T-helper 1 cell treated with Interleukin-12 subunit alpha and Interleukin-12 subunit beta and Interleukin-4 antibody, amounts not matched to agents 30 μg/mL and 1 μg/mL, for 36 hours (primary cell): ENCODE results near the gene CYP4F12.
"Not testable (repeated sequence)": the region's sequence is repeated elsewhere in the genome, so short reads cannot be mapped to it uniquely, and the experiment has no call there.

ENCODE experiments used
- H3K27ac Mint-ChIP-seq: one replicate; pipeline ENCODE4 v1.8.0; 2021; ENCODE audit warnings: mild to moderate bottlenecking, mixed read lengths
- H3K27me3 Mint-ChIP-seq: one replicate; pipeline ENCODE4 v1.8.0; 2021; ENCODE audit warnings: low read depth, mixed read lengths
- H3K36me3 Mint-ChIP-seq: one replicate; pipeline ENCODE4 v1.8.0; 2021; ENCODE audit warnings: low read depth, mixed read lengths
- H3K4me1 Mint-ChIP-seq: one replicate; pipeline ENCODE4 v1.8.0; 2021; ENCODE audit warnings: low read depth, mixed read lengths
- H3K4me3 Mint-ChIP-seq: one replicate; pipeline ENCODE4 v1.8.0; 2021; ENCODE audit warnings: mild to moderate bottlenecking, moderate library complexity, mixed read lengths
- H3K9me3 Mint-ChIP-seq: one replicate; pipeline ENCODE4 v1.8.0; 2021; ENCODE audit warnings: mixed read lengths

CYP4F12 gene

GRCh38 chr19:15671237-15671821, 1.6 kb upstream of the CYP4F12 start:
- Mint-ChIP-seq H3K36me3 (no peaks in the 10 kb centered on the region), H3K9me3 (no peaks in the 10 kb centered on the region), H3K4me1 (no peaks in the 10 kb centered on the region), H3K4me3 (no peak overlapping the region), H3K27ac (no peak overlapping the region), H3K27me3 (no peaks in the 10 kb centered on the region)

DNA sequence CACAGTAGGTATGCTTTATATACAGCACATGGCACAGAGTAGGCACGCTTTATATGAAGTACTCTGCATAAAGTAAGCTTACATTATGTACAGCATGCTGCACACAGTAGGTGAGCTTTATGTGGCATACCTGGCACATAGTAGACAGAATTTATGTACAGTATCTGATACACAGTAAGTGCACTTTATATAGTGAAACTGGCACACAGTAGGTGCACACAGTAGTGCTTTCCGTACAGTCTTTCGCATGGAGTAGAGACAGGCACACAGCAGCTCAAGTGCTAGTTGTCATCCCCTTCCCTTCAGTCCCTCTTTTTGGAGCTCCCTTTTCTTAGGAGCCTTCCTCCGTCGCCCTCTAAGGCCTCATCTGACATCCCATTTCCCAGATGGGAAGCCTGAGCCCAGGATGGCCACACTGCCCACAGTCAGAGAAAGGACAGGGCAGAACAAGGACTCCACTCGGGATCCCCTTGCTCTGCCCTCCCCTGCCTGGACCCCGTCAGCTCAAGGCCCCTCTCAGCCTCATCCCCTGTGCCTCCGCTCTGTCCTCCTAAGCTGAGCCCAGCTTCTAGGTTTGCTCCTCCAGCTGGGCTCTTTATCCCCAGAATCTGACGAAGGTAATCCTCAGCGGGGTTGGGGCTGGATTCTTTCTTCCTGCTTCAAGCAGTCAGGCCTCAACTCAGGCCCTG, 852 bp upstream of the CYP4F12 start:
- no peaks in the 10 kb centered on the region for H3K27me3 Mint-ChIP-seq
- no peaks in the 10 kb centered on the region for H3K9me3 Mint-ChIP-seq
- no peaks in the 10 kb centered on the region for H3K36me3 Mint-ChIP-seq
- H3K4me3 Mint-ChIP-seq: no peak overlapping the region
- no peak overlapping the region for H3K27ac Mint-ChIP-seq
- no peaks in the 10 kb centered on the region for H3K4me1 Mint-ChIP-seq

DNA sequence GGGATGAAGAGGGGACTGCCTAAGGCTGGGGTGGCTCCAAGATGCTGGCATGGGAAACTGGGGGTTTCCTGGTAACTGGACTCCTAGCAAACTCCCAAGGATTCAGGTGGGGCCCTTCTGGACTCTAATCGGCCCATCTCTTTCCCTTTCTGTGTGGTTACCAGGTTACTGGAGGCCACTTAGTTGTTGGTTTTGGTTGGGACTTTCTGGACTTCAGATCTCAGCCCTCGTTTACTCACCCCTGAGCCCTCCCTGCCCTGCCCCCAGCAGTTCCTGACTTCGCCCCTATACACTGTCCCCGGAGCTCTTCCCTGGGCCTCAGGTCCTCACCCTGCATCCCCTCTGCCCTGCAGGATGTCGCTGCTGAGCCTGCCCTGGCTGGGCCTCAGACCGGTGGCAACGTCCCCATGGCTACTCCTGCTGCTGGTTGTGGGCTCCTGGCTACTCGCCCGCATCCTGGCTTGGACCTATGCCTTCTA, 328 bp downstream of the CYP4F12 start:
- no peaks in the 10 kb centered on the region for H3K27me3 Mint-ChIP-seq
- peaks cover 8% of the 10 kb centered on the region for H3K9me3 Mint-ChIP-seq
- no peak overlapping the region for H3K4me3 Mint-ChIP-seq
- no peaks in the 10 kb centered on the region for H3K36me3 Mint-ChIP-seq
- no peak overlapping the region for H3K27ac Mint-ChIP-seq
- no peaks in the 10 kb centered on the region for H3K4me1 Mint-ChIP-seq

GRCh38 chr19:15675560-15675959, 2.7 kb downstream of the CYP4F12 start:
- Mint-ChIP-seq H3K9me3 (peaks cover 14% of the 10 kb centered on the region), H3K4me3 (no peak overlapping the region), H3K27me3 (no peaks in the 10 kb centered on the region), H3K36me3 (no peaks in the 10 kb centered on the region), H3K4me1 (no peaks in the 10 kb centered on the region), H3K27ac (no peak overlapping the region)

DNA sequence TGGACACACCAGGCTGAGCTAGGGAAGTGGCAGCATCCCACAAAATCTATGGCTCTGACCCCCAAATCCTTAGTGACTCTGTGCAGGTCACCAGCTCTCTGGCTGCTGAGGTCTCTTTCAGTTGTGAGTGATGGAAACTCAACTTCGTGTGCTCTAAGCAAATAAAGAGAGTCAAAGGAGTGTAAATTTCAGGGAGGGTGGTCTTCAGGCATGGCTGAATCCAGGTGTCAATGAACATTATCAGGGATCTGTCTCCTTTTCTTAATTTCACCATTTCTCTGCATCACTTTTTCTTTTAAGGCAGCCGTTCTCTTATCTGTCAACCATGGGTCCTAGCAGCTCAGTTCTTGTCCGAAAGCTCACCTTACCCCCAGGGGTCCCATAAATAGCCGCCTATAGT, 6.2 kb downstream of the CYP4F12 start:
- Mint-ChIP-seq H3K27ac (no peak overlapping the region), H3K36me3 (no peaks in the 10 kb centered on the region), H3K4me3 (no peak overlapping the region), H3K27me3 (no peaks in the 10 kb centered on the region), H3K4me1 (no peaks in the 10 kb centered on the region), H3K9me3 (peaks cover 14% of the 10 kb centered on the region)

DNA sequence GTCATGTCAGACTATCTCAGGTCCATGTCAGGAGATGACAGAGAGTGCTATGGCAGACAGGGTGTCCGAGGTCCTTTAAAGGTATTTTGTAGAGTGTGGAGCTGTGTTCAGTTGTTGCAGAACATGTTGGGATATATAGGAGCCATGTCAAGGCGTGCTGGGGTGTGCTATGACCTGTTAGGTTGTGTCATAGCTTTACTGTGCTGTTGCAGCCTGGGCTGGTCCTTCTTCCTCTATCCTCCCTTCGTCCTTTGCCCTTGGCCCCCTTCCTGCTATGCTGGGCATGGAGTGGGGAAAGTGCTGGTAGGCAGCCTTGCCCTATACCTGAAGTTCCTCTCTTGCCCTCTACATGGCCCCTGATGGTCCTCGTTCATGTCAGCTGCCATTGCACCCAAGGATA, 7.0 kb downstream of the CYP4F12 start:
- not testable (repeated sequence) for H3K36me3 Mint-ChIP-seq, H3K27ac Mint-ChIP-seq, H3K4me3 Mint-ChIP-seq, H3K4me1 Mint-ChIP-seq, H3K27me3 Mint-ChIP-seq
- H3K9me3 Mint-ChIP-seq: peaks cover 14% of the 10 kb centered on the region

DNA sequence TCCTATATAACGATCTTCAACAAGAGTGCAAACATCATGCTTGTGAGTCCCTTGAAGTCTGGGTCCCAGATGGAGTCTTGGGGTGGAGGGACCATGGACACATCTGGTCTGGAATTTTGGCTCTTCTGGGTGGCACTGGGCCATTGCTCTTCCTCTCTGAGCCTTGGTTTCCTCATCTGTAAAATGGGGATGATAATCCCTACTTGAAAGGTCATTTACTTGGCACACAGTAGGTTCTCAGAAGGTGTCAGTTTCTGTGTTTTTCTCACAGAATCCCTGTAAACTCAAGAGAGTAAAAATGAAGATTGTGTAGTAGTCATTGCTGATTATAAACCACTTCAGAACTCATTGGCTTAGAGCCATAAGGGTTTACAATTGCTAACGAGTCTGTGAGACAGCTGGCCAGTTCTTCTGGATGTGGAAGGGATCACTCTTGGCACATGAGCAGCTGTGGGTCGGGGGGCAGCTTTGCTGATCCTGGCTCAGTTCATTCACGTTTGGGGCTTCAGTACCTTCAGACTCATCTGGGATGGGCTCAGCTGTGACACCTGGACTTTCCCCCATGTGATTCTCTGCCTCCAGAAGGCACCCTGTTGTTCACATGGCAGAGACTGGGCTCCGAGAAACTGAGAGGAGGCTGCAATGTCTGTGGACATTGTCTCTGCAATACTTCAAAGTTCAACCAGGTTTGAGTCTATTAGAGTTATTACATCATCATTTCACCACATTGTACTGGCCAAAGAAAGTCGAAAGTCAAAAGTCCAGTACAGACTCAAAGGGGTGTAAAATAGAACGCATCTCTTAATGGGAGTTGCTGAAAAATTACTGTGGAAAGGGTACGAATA, 7.8 kb downstream of the CYP4F12 start:
- H3K27me3 Mint-ChIP-seq: no peaks in the 10 kb centered on the region
- no peak overlapping the region for H3K27ac Mint-ChIP-seq
- no peaks in the 10 kb centered on the region for H3K4me1 Mint-ChIP-seq

DNA sequence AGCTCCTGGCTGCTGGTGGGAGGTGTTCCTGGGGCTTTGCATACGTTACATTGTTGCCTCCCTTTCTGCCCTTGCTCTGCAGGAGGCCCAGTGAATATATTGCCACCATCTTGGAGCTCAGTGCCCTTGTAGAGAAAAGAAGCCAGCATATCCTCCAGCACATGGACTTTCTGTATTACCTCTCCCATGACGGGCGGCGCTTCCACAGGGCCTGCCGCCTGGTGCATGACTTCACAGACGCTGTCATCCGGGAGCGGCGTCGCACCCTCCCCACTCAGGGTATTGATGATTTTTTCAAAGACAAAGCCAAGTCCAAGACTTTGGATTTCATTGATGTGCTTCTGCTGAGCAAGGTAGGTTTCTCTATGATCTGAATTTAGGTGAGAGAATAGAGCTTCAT, 10.5 kb downstream of the CYP4F12 start:
- Mint-ChIP-seq H3K27ac (no peak overlapping the region), H3K27me3 (no peaks in the 10 kb centered on the region), H3K9me3 (peaks cover 6% of the 10 kb centered on the region), H3K4me1 (no peaks in the 10 kb centered on the region), H3K36me3 (no peaks in the 10 kb centered on the region), H3K4me3 (no peak overlapping the region)

More for the DNA sequence above, 7.8 kb downstream of the CYP4F12 start:
- Mint-ChIP-seq H3K36me3 (no peaks in the 10 kb centered on the region), H3K4me3 (no peak overlapping the region), H3K9me3 (peaks cover 14% of the 10 kb centered on the region)

DNA sequence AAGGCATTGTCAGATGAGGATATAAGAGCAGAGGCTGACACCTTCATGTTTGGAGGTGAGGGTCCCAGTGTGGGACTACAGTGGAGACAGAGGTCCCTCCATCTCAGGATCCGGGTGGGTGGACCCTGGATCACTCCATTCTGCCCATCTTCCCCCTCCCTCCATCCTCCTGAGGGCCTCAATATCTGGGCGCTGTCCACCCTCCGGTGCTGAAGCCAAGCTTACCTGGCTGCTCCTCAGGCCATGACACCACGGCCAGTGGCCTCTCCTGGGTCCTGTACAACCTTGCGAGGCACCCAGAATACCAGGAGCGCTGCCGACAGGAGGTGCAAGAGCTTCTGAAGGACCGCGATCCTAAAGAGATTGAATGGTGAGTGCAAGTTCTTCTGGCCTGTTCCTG, 11.9 kb downstream of the CYP4F12 start:
- no peaks in the 10 kb centered on the region for H3K27me3 Mint-ChIP-seq
- no peak overlapping the region for H3K27ac Mint-ChIP-seq
- no peaks in the 10 kb centered on the region for H3K9me3 Mint-ChIP-seq
- H3K36me3 Mint-ChIP-seq: no peaks in the 10 kb centered on the region
- H3K4me1 Mint-ChIP-seq: no peaks in the 10 kb centered on the region
- no peak overlapping the region for H3K4me3 Mint-ChIP-seq

DNA sequence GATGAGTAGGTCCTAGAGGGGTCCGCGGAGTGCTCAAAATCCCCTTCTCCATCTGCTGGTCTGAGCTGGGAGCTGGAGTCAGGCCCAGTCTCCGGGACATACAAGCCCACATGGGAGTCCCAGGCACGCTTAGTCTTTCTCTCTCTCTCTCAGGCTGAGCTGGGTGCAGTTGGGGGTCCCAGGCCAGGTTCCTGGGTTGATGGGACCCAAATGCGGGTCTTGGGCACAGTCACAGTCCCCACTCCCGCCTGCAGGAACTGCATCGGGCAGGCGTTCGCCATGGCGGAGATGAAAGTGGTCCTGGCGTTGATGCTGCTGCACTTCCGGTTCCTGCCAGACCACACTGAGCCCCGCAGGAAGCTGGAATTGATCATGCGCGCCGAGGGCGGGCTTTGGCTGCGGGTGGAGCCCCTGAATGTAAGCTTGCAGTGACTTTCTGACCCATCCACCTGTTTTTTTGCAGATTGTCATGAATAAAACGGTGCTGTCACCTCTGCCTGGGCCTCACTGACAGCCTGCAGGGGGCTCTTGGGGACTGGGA, 23.8 kb downstream of the CYP4F12 start:
- no peak overlapping the region for H3K27ac Mint-ChIP-seq
- no peaks in the 10 kb centered on the region for H3K36me3 Mint-ChIP-seq
- no peaks in the 10 kb centered on the region for H3K9me3 Mint-ChIP-seq
- H3K4me1 Mint-ChIP-seq: no peaks in the 10 kb centered on the region
- H3K27me3 Mint-ChIP-seq: peaks cover 4% of the 10 kb centered on the region
- H3K4me3 Mint-ChIP-seq: no peak overlapping the region

DNA sequence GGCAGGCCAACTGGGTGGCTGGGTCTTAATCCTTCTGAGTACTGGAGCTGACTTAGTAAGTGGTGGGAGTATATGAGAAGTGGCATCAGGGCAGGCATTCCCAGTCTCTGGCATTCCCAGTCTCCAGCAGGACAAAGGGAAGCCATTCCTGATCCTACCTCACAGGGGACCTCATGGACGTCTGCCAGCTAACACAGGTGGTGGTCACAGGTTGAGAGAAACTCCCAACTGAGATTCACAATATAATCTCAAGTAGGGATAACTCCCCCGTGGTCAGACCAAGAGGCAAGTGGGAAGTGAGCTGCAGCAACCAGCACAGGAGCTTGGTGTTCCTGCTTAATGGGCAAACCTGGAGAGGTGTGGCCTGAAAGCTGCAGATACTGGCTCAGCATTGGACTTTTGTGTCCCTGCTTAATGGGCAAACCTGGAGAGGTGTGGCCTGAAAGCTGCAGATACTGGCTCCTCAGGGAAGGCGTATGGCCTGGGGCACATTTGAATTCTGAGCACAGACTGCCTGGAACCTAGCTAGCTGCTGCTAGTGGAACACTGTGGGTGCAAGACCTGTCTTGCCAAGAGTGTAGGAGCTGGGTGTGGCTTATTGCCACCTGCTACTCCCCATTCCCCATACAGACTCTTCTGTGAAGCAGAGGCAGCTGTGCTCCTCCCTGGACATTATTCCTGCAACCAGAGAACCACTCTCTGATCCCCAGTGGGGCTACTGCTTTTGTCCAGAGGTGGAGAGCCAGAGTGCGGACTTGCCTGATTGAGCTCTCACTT, 29.1 kb downstream of the CYP4F12 start:
- Mint-ChIP-seq H3K36me3 (no peaks in the 10 kb centered on the region), H3K27ac (no peak overlapping the region), H3K9me3 (no peaks in the 10 kb centered on the region), H3K27me3 (peaks cover 4% of the 10 kb centered on the region), H3K4me3 (no peak overlapping the region), H3K4me1 (no peaks in the 10 kb centered on the region)

DNA sequence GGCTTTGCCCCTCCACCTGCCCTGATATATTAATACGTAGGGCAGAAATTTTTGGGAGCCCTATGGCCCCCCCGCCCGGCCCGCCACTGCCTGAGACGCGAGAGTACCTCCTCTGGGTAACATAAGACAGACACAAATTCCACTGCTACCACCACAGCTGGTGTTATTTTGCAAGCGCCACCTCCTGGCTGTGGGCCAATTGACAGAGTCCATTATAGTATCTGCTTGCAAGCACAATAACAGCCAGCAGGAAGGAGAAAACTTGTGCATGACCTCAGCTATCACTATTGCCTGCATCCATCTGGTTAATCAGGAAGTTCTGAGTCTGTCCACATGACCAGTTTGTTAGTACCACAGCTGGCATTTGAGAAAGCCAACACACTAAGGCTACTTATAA, 29.6 kb downstream of the CYP4F12 start:
- no peak overlapping the region for H3K27ac Mint-ChIP-seq
- no peak overlapping the region for H3K4me3 Mint-ChIP-seq
- no peaks in the 10 kb centered on the region for H3K36me3 Mint-ChIP-seq
- H3K27me3 Mint-ChIP-seq: peaks cover 4% of the 10 kb centered on the region
- H3K9me3 Mint-ChIP-seq: no peaks in the 10 kb centered on the region
- H3K4me1 Mint-ChIP-seq: no peaks in the 10 kb centered on the region

GRCh38 chr19:15714638-15715037, 41.8 kb downstream of the CYP4F12 start:
- no peaks in the 10 kb centered on the region for H3K4me1 Mint-ChIP-seq
- H3K9me3 Mint-ChIP-seq: no peaks in the 10 kb centered on the region
- no peaks in the 10 kb centered on the region for H3K27me3 Mint-ChIP-seq
- H3K36me3 Mint-ChIP-seq: no peaks in the 10 kb centered on the region
- H3K4me3 Mint-ChIP-seq: no peak overlapping the region
- no peak overlapping the region for H3K27ac Mint-ChIP-seq

DNA sequence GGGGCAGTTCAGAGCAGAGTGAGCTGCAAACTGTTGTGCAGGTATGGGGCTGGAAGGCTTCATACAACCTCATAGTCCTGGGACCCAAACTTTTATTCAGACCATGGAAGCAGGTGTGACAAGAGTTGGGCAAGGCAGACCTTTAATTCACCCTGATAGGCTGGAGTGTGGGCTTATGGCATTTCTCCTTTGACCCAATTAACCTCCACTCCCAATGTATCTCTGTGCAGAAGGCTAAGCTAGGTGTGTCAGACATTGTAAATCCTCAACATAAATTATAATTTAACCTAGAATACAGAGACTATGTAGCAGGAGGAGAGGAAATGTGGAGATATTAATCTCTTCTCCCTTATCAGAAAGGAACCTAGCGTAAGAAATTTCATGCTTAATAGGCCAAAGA, 42.8 kb downstream of the CYP4F12 start:
- Mint-ChIP-seq H3K9me3 (no peaks in the 10 kb centered on the region), H3K36me3 (no peaks in the 10 kb centered on the region), H3K4me3 (no peak overlapping the region), H3K27me3 (peaks cover 3% of the 10 kb centered on the region), H3K27ac (no peak overlapping the region), H3K4me1 (no peaks in the 10 kb centered on the region)
